Progenitor cell of endocrine pancreas (in vitro differentiated cells): ENCODE results near the gene DNM2. TPM values are rescaled to one million over a fixed set of nuclear protein-coding genes. Genes with fewer than 3 reads are reported as not detected.
"Not testable (repeated sequence)": the region's sequence is repeated elsewhere in the genome, so short reads cannot be mapped to it uniquely, and the experiment has no call there.

ENCODE experiments used
- DNase-seq: peaks from one replicate; pipeline ENCODE4 v3.0.0; 2021; ENCODE audit warnings: low spot score; ENCODE audit not compliant: unreplicated experiment
- H3K27ac Mint-ChIP-seq: 2 replicates; pipeline ENCODE4 v1.8.0; 2021; ENCODE audit warnings: mild to moderate bottlenecking, moderate library complexity, mixed read lengths
- H3K27me3 Mint-ChIP-seq: 2 replicates; pipeline ENCODE4 v1.8.0; 2021; ENCODE audit warnings: mixed read lengths
- H3K36me3 Mint-ChIP-seq: 2 replicates; pipeline ENCODE4 v1.8.0; 2022; ENCODE audit warnings: mixed read lengths; ENCODE audit not compliant: insufficient read depth
- H3K4me1 Mint-ChIP-seq: 2 replicates; pipeline ENCODE4 v1.8.0; 2021; ENCODE audit warnings: low read depth, mixed read lengths
- H3K4me3 Mint-ChIP-seq: 2 replicates; pipeline ENCODE4 v1.8.0; 2021; ENCODE audit warnings: low read depth, mild to moderate bottlenecking, moderate library complexity, mixed read lengths
- H3K9me3 Mint-ChIP-seq: 2 replicates; pipeline ENCODE4 v1.8.0; 2021; ENCODE audit warnings: low read depth, mixed read lengths
- CTCF ChIP-seq: fragments of 200-600 bp; sonication (generic); IDR thresholded peaks from one replicate; pipeline ENCODE4 v1.5.0; 2021; ENCODE audit warnings: antibody characterized with exemption, mild to moderate bottlenecking; ENCODE audit not compliant: unreplicated experiment
- total RNA-seq: library from RNA; stranded (reverse); gene quantifications from 2 replicates; pipeline ENCODE4 v1.2.1, GENCODE V29; 2021

DNM2 gene
- total RNA-seq, 1 donor from 2014 or later = 124 TPM

- no peak for TF ChIP-seq CTCF
- Mint-ChIP-seq H3K27ac (no peak overlapping the region), H3K27me3 (no peaks in the 10 kb centered on the region), H3K4me3 (no peak overlapping the region), H3K4me1 (no peaks in the 10 kb centered on the region), H3K9me3 (peaks cover 7% of the 10 kb centered on the region), H3K36me3 (peaks cover 5% of the 10 kb centered on the region)
- no peak for DNase-seq
Observed at GRCh38 chr19:10832939-10833296, 115.0 kb downstream of the DNM2 start.

- no peak for TF ChIP-seq CTCF
- Mint-ChIP-seq H3K27ac (peak overlapping the region; percentile 100), H3K36me3 (peaks cover 5% of the 10 kb centered on the region), H3K4me1 (no peaks in the 10 kb centered on the region), H3K4me3 (peak overlapping the region; percentile 94), H3K27me3 (no peaks in the 10 kb centered on the region), H3K9me3 (peaks cover 9% of the 10 kb centered on the region)
- no peak for DNase-seq
Observed at GRCh38 chr19:10835089-10835753, 117.3 kb downstream of the DNM2 start.

GRCh38 chr19:10835754-10836478 is 118.0 kb downstream of the DNM2 start, which contains the start of gene TMED1:
TSS of gene TMED1 (minus strand) at chr19:10836212. CDS start at chr19:10836191, 21 bp downstream.
- H3K27ac Mint-ChIP-seq = peak within 1 kb of the TSS; percentile 100
- H3K4me1 Mint-ChIP-seq = no peaks in the 10 kb centered on the region
- no peaks in the 10 kb centered on the region for H3K27me3 Mint-ChIP-seq
- H3K4me3 Mint-ChIP-seq = peak within 1 kb of the TSS; percentile 94
- peak; percentile 94 for DNase-seq
- TF ChIP-seq CTCF = peak; percentile 22
- peaks cover 5% of the 10 kb centered on the region for H3K36me3 Mint-ChIP-seq
- H3K9me3 Mint-ChIP-seq = peaks cover 9% of the 10 kb centered on the region

- H3K27ac Mint-ChIP-seq = peak overlapping the region; percentile 100
- H3K36me3 Mint-ChIP-seq = peaks cover 5% of the 10 kb centered on the region
- H3K4me1 Mint-ChIP-seq = no peaks in the 10 kb centered on the region
- peaks cover 9% of the 10 kb centered on the region for H3K9me3 Mint-ChIP-seq
- no peak for DNase-seq
- peak overlapping the region; percentile 94 for H3K4me3 Mint-ChIP-seq
- TF ChIP-seq CTCF = no peak
- no peaks in the 10 kb centered on the region for H3K27me3 Mint-ChIP-seq
Observed at GRCh38 chr19:10836479-10837330, 118.8 kb downstream of the DNM2 start.

- DNase-seq = not testable (repeated sequence)
Observed at GRCh38 chr19:10837649-10838048, 119.8 kb downstream of the DNM2 start.

More at GRCh38 chr19:10837649-10838048, 119.8 kb downstream of the DNM2 start:
- H3K36me3 Mint-ChIP-seq, H3K4me1 Mint-ChIP-seq, H3K4me3 Mint-ChIP-seq, H3K27ac Mint-ChIP-seq, H3K27me3 Mint-ChIP-seq, H3K9me3 Mint-ChIP-seq: not testable (repeated sequence)
